ENCODE data around the gene TUBA1C. TPM values are rescaled to one million over a fixed set of nuclear protein-coding genes. Genes with fewer than 3 reads are reported as not detected.

TUBA1C gene
- total and polyA plus RNA-seq, 9 of the 15 experiments (the other 6 are each of a cell fraction or from before 2014, with no cell fraction given), result 755 to 3,012 (median 914) TPM

DNA sequence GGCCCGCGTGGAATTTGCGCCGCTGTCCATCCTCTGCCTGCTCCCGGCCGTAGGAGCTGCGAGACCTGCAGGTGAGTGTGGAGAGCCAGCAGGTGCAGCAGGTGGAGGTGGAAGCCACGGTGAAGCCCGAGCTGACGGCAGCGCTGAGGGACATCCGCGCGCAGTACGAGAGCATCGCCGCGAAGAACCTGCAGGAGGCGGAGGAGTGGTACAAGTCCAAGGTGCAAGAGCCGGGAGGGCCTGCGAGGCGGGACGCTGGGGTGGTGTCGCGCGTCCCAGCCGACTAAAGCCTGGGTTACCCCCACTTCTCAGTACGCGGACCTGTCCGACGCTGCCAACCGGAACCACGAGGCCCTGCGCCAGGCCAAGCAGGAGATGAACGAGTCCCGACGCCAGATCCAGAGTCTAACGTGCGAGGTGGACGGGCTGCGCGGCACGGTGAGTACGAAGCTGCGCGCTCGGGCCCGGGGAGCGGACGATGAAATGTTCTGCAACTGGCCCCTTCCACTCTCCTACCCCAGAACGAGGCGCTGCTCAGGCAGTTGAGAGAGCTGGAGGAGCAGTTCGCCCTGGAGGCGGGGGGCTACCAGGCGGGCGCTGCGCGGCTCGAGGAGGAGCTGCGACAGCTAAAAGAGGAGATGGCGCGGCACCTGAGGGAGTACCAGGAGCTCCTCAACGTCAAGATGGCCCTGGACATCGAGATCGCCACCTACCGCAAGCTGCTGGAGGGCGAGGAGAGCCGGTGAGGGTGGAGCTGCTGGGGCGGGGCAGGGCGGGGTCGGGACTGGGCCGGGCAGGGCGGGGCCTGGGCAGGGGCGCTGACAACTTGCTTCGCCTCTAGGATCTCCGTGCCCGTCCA is 32.2 kb downstream of the TUBA1C start (continued):
- TF ChIP-seq KDM1A (IDR thresholded peaks at IDR 0.05) (no peak), ELF1 (tag; IDR thresholded peaks at IDR 0.05) (no peak), ZMIZ1 (IDR thresholded peaks at IDR 0.05; ENCODE audit: low read depth in 2 of 2, low read length in 2 of 2) (no peak), RNF2 (IDR thresholded peaks at IDR 0.05) (no peak), ZFP91 (CRISPR knock-in tag; IDR thresholded peaks at IDR 0.05) (0 out of 2 replicates have a peak, but pooled peaks have one; percentile 41), DDX20 (tag; IDR thresholded peaks at IDR 0.05; ENCODE audit: low read depth) (no peak), ZBED1 (IDR thresholded peaks at IDR 0.05) (no peak), GABPA (tag; conservative IDR thresholded peaks at IDR 0.05; ENCODE audit: low read depth) (no peak)
- TF ChIP-seq, protein P1, sequence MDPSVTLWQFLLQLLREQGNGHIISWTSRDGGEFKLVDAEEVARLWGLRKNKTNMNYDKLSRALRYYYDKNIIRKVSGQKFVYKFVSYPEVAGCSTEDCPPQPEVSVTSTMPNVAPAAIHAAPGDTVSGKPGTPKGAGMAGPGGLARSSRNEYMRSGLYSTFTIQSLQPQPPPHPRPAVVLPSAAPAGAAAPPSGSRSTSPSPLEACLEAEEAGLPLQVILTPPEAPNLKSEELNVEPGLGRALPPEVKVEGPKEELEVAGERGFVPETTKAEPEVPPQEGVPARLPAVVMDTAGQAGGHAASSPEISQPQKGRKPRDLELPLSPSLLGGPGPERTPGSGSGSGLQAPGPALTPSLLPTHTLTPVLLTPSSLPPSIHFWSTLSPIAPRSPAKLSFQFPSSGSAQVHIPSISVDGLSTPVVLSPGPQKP (CRISPR knock-in tag; IDR thresholded peaks at IDR 0.05), result no peak
- TF ChIP-seq, protein P2, sequence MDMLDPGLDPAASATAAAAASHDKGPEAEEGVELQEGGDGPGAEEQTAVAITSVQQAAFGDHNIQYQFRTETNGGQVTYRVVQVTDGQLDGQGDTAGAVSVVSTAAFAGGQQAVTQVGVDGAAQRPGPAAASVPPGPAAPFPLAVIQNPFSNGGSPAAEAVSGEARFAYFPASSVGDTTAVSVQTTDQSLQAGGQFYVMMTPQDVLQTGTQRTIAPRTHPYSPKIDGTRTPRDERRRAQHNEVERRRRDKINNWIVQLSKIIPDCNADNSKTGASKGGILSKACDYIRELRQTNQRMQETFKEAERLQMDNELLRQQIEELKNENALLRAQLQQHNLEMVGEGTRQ (CRISPR knock-in tag; IDR thresholded peaks at IDR 0.05), result no peak
- TF ChIP-seq, protein P3, sequence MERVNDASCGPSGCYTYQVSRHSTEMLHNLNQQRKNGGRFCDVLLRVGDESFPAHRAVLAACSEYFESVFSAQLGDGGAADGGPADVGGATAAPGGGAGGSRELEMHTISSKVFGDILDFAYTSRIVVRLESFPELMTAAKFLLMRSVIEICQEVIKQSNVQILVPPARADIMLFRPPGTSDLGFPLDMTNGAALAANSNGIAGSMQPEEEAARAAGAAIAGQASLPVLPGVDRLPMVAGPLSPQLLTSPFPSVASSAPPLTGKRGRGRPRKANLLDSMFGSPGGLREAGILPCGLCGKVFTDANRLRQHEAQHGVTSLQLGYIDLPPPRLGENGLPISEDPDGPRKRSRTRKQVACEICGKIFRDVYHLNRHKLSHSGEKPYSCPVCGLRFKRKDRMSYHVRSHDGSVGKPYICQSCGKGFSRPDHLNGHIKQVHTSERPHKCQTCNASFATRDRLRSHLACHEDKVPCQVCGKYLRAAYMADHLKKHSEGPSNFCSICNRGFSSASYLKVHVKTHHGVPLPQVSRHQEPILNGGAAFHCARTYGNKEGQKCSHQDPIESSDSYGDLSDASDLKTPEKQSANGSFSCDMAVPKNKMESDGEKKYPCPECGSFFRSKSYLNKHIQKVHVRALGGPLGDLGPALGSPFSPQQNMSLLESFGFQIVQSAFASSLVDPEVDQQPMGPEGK (CRISPR knock-in tag; IDR thresholded peaks at IDR 0.05; ENCODE audit: borderline replicate concordance), result no peak

All from K562 (cell line).